Neural progenitor cell (in vitro differentiated cells): ENCODE measurements around the gene NR4A1.

ENCODE experiments used
- CTCF ChIP-seq: fragments of 200-600 bp; sonication (generic); IDR thresholded peaks from 2 replicates; pipeline ENCODE4 v1.5.1; 2017; ENCODE audit warnings: antibody characterized with exemption, mild to moderate bottlenecking
- EZH2 ChIP-seq: fragments of 200-600 bp; sonication (generic); IDR thresholded peaks from 2 replicates; pipeline ENCODE4 v1.6.1; 2017; ENCODE audit warnings: antibody characterized with exemption, mild to moderate bottlenecking, moderate library complexity

DNA sequence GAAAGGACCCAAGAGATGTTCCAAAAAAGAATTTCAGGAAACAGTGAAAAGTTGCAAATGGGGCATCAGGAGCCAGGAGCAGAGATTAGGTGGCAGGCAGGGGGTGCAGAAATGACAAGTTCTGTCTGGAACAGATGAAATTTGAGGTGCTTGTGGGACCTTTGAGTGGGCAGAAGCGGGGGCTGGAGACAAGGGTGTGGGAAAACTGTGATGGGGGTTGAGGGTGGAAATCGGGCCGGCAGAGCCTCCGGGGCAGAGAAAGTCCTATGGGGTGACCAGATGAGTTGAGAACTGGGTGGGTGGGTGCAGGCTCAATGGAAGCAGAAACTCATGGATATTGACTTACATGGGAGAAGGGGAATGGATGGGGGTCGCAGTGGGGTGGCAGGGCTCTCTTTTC is 1.6 kb upstream of the NR4A1 start:
- TF ChIP-seq CTCF (no peak), EZH2 (no peak)
